Measurements from ENCODE around the gene PCDHGA1. TPM values are rescaled to one million over a fixed set of nuclear protein-coding genes. Genes with fewer than 3 reads are reported as not detected.
"Not testable (repeated sequence)": the region's sequence is repeated elsewhere in the genome, so short reads cannot be mapped to it uniquely, and the experiment has no call there.

PCDHGA1 gene
- polyA plus RNA-seq, 2 of the 4 experiments (the other 2 are of a cell fraction) = 0.32 to 0.71 TPM

DNA sequence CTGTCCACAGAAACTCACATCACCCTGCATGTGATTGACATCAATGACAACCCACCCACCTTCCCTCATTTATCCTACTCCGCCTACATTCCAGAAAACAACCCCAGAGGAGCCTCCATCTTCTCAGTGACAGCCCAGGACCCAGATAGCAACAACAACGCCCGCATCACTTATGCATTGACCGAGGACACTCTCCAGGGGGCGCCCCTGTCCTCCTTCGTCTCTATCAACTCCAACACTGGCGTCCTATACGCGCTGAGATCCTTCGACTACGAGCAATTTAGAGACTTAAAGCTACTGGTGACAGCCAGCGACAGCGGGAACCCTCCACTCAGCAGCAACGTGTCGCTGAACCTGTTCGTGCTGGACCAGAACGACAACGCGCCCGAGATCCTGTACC is 15.0 kb downstream of the PCDHGA1 start (continued):
- no peak for TF ChIP-seq RNF2 (IDR thresholded peaks at IDR 0.05; ENCODE audit: borderline replicate concordance, low read depth)
- TF ChIP-seq TFCP2L1 (CRISPR knock-in tag; IDR thresholded peaks at IDR 0.05) = no peak
- no peak for TF ChIP-seq MYC (IDR thresholded peaks at IDR 0.05; ENCODE audit: borderline replicate concordance, low read length)

GRCh38 chr5:141346017-141346416 is 15.7 kb downstream of the PCDHGA1 start:
- POLR2A ChIA-PET; ATAC-seq; H3K4me3 ChIP-seq; H3K27ac ChIP-seq; DNase-seq (ENCODE audit: low read depth in 1 of 2, low spot score in 1 of 2); FAIRE-seq; H3K4me1 ChIP-seq; H3K4me2 ChIP-seq: not testable (repeated sequence)
- CTCF ChIA-PET = interaction anchor here (1.0 to 2.0 kb wide), 5 partner anchors 15 to 179 kb away, joined by 3 to 11 read pairs (median 4); partner anchors contain the start of genes PCDHGA1 and PCDHGA5
- peaks cover 20% of the 10 kb centered on the region for H3K9me3 ChIP-seq
- 85% methylated on average over 25 of the region's 35 CpGs for WGBS (ENCODE audit: missing lambda C conversion rate)

DNA sequence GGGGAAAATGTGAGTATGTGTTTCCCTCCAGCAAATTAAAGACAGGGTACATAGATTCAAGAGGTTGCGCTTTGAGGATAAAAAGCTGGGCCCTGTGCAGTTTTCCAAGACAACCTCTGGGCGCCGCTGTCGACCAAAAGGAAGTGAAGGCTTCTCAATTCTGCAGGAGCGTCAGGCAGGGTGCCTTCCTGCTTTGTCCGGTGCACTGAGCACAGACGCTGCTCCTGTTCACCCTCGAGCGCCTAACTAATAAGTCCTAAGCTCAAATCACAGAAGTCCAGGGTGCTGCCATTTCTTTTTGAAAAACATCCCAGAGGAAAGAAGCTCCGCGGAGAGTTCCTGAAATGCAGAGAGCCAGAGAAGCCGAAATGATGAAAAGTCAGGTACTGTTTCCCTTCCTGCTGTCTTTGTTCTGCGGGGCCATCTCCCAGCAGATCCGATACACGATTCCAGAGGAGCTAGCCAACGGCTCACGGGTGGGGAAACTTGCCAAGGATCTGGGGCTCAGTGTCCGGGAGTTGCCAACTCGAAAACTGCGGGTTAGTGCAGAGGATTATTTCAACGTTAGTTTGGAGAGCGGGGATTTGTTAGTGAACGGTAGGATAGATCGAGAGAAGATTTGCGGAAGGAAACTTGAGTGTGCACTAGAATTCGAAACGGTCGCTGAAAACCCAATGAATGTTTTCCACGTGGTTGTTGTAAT is 19.8 kb downstream of the PCDHGA1 start, which contains the start of gene PCDHGB1:
Gene PCDHGB1 (plus strand): TSS at position 183 of the 703 bp plus-strand sequence. CDS start 162 bp downstream, at position 345.
- WGBS (ENCODE audit: missing lambda C conversion rate) = 9% methylated on average over 29 of the region's 29 CpGs
- DNase-seq (ENCODE audit: low read depth in 1 of 2, low spot score in 1 of 2) (peak; percentile 80 to 87), FAIRE-seq (no peak), ATAC-seq (peak; percentile 99)
- H3K4me1 ChIP-seq = no peaks in the 10 kb centered on the region
- H3K27ac ChIP-seq = peak within 1 kb of the TSS; percentile 24 to 73; a peak in 5 of 6 replicates
- H3K9me3 ChIP-seq = peaks cover 28% of the 10 kb centered on the region
- CTCF ChIA-PET = interaction anchor here (0.7 to 4.4 kb wide), 31 partner anchors 10 to 269 kb away, joined by 3 to 25 read pairs (median 6); partner anchors contain the start of genes DIAPH1, PCDHB11, PCDHB6 and PCDHGA1
- POLR2A ChIA-PET = interaction anchor here (1.0 to 1.9 kb wide), 5 partner anchors 11 to 214 kb away, joined by 3 to 7 read pairs (median 4); partner anchors contain the start of genes PCDHGA1, PCDHGA2 and TAF7
- TF ChIP-seq HEYL (CRISPR knock-in tag; IDR thresholded peaks at IDR 0.05) (no peak), FOSB (CRISPR knock-in tag; IDR thresholded peaks at IDR 0.05) (no peak), GATA3 (IDR thresholded peaks at IDR 0.05; ENCODE audit: borderline replicate concordance) (no peak), TP53 (CRISPR knock-in tag; IDR thresholded peaks at IDR 0.05) (no peak), RAD21 (conservative IDR thresholded peaks at IDR 0.05 in 1 of 2, IDR thresholded peaks at IDR 0.05 in 1 of 2) (peak; percentile 71 to 73), CBX8 (IDR thresholded peaks at IDR 0.05) (no peak), NR3C1 (IDR thresholded peaks at IDR 0.05) (no peak), EP300 (IDR thresholded peaks at IDR 0.05) (no peak), SMC3 (IDR thresholded peaks at IDR 0.05) (peak; percentile 60), JUNB (IDR thresholded peaks at IDR 0.05) (no peak), CHD2 (IDR thresholded peaks at IDR 0.05; ENCODE audit: low read length, partially characterized antibody) (peak; percentile 14), FOSL2 (IDR thresholded peaks at IDR 0.05) (no peak), FOSL2 (CRISPR knock-in tag; IDR thresholded peaks at IDR 0.05) (no peak), POLR2A (IDR thresholded peaks at IDR 0.05; ENCODE audit: low read length) (peak; percentile 28)
- TF ChIP-seq, protein P1, sequence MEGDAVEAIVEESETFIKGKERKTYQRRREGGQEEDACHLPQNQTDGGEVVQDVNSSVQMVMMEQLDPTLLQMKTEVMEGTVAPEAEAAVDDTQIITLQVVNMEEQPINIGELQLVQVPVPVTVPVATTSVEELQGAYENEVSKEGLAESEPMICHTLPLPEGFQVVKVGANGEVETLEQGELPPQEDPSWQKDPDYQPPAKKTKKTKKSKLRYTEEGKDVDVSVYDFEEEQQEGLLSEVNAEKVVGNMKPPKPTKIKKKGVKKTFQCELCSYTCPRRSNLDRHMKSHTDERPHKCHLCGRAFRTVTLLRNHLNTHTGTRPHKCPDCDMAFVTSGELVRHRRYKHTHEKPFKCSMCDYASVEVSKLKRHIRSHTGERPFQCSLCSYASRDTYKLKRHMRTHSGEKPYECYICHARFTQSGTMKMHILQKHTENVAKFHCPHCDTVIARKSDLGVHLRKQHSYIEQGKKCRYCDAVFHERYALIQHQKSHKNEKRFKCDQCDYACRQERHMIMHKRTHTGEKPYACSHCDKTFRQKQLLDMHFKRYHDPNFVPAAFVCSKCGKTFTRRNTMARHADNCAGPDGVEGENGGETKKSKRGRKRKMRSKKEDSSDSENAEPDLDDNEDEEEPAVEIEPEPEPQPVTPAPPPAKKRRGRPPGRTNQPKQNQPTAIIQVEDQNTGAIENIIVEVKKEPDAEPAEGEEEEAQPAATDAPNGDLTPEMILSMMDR (IDR thresholded peaks at IDR 0.05) = peak; percentile 75
- H3K4me3 ChIP-seq = peak within 1 kb of the TSS; percentile 45
- H3K4me2 ChIP-seq = peak within 1 kb of the TSS; percentile 69

DNA sequence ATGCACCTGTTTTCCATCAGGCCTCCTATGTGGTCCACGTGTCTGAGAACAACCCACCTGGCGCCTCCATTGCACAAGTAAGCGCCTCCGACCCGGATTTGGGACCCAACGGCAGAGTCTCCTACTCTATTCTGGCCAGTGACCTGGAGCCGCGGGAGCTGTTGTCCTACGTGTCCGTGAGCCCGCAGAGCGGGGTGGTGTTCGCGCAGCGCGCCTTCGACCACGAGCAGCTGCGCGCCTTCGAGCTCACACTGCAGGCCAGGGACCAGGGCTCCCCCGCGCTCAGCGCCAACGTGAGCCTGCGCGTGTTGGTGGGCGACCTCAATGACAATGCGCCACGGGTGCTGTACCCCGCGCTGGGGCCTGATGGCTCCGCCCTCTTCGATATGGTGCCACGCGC is 21.3 kb downstream of the PCDHGA1 start:
- ATAC-seq (no peak), DNase-seq (ENCODE audit: low read depth in 1 of 2, low spot score in 1 of 2) (no peak), FAIRE-seq (no peak)
- Histone ChIP-seq H3K4me1 (no peaks in the 10 kb centered on the region), H3K4me2 (no peak overlapping the region), H3K4me3 (no peak overlapping the region), H3K9me3 (peaks cover 31% of the 10 kb centered on the region), H3K27ac (no peak overlapping the region)
- ChIA-PET CTCF (interaction anchor here (0.6 to 4.4 kb wide), 8 partner anchors 13 to 215 kb away, joined by 3 to 21 read pairs (median 8); partner anchors contain the start of genes PCDHGA2, PCDHGA5, PCDHGA7 and PCDHGB3), POLR2A (no interaction called here)
- WGBS (ENCODE audit: missing lambda C conversion rate) = 93% methylated on average over 23 of the region's 36 CpGs
- TF ChIP-seq FOSL2 (IDR thresholded peaks at IDR 0.05) (no peak), FOSL2 (CRISPR knock-in tag; IDR thresholded peaks at IDR 0.05) (no peak), HEYL (CRISPR knock-in tag; IDR thresholded peaks at IDR 0.05) (no peak), TP53 (CRISPR knock-in tag; IDR thresholded peaks at IDR 0.05) (no peak), HOXB13 (CRISPR knock-in tag; IDR thresholded peaks at IDR 0.05; ENCODE audit: low read depth) (no peak), ZFP36 (IDR thresholded peaks at IDR 0.05; ENCODE audit: borderline replicate concordance, partially characterized antibody) (no peak), RCOR1 (IDR thresholded peaks at IDR 0.05; ENCODE audit: low read depth, low read length) (no peak), CHD4 (IDR thresholded peaks at IDR 0.05; ENCODE audit: borderline replicate concordance) (no peak), CBX8 (IDR thresholded peaks at IDR 0.05) (no peak), CBX2 (IDR thresholded peaks at IDR 0.05; ENCODE audit: borderline replicate concordance, low read depth) (no peak), NFE2L2 (conservative IDR thresholded peaks at IDR 0.05; ENCODE audit: low read length) (no peak), HMGXB4 (CRISPR knock-in tag; IDR thresholded peaks at IDR 0.05; ENCODE audit: borderline replicate concordance) (no peak), GATA3 (IDR thresholded peaks at IDR 0.05; ENCODE audit: borderline replicate concordance) (no peak)
- TF ChIP-seq, protein P1 (IDR thresholded peaks at IDR 0.05) = no peak
